ENCODE measurements around the gene UGT1A8.

UGT1A8 gene

DNA sequence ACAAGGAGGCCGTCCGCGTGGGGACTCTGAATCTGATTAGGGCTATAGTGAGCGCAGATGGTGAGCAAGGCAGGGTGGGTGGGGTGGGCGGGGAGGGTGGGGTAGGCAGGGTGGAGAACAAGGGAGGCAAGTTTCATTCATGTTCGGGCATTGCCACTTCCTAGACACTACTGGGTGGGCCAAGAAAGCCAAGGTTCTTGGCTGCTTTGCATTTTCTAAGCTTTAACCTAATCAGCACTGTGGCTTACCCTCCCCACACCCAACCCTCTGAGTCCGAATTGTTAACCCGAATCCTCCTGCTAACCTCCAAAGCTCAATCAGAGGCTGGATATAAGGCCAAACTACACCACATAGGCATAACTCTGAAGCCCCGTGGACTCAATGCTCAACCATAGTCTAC is 178.8 kb downstream of the UGT1A8 start:
- in situ Hi-C loops (cut with HindIII; ENCODE audit: low sequenced_read_pairs) = no loop called here

DNA sequence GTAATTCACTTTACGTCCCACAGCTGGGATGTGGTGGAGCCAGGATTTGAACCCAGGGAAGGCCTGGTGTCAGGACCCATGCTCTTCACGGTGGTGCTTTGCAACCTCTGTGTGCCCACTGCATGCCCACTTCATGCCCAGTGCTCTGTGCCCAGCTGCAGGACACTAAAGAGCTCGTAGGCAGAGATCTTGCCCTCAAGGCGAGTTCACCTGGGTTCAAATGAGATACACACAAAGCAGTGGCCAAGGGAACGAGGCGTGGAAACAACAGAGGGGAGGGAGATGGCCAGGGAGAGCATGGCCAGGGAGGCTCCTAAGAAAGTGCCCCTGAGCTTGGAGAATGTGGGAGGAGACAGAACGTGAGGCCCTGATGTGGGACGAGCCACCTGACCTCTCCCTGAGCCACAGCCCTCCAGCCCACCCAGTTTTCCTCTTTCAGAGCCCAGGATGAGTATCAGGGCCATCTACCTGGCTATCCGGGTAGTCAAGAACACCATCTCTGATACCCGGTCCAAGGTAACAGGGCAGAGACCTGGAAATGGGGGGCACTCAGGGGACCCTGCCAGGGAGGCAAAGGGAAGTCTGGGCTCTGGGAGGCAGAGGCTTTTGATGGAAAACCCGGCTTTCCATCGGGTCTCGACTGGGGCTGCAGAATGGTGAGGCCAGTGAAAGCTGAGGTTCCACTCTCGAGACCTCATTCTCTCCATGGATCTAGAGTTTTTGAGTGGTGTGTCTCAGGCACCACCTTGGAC is 181.1 kb downstream of the UGT1A8 start:
- in situ Hi-C loops (cut with HindIII; ENCODE audit: low sequenced_read_pairs) = no loop called here

DNA sequence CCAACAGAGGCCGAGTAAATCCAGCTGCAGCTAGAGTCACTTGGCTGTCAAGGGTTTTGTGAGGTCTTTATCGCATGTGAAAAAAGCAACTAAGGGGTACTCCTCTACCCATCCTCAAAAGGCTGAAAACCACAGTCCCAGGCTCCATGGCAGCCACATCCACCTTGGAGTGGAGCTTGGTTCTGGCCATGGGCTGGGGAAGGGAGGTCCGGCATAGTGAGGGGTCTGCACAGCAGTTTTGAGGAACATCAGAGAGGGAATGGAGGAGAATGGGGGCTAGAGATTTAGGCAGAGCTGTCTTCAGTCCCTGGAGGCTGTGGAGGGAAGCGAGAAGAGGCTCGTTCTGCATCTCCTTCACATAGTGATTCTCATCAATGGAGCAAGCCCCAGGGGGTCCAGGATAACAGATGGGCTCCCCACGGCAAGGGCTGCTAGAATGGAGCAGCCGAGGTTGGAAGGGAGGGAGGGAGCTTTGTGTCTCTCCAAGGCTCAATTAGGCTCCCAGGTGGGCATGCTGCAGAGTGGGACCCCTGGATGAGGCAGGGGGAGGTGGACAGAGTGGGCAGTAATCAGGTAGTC is 181.7 kb downstream of the UGT1A8 start:
- in situ Hi-C loops (cut with HindIII; ENCODE audit: low sequenced_read_pairs) = no loop called here

DNA sequence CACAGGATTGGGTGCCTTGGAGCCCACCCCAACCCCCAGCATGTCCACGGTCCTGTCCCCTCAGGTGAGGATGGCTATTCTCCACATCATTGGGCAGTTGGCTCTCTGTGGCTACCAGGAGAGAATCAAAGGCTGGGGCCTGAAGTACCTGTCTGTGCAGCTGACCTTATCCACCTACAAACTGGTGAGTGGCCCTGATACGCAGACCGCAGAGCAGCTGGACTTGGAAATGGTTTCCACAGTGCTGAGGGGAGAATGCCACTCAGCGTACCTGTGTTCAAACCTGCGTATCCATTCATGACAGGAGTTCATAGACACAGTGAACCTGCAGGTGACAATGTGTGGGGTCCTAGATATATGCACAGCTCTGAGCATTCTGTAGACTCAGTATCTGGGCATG is 182.3 kb downstream of the UGT1A8 start:
- in situ Hi-C loops (cut with HindIII; ENCODE audit: low sequenced_read_pairs) = no loop called here

DNA sequence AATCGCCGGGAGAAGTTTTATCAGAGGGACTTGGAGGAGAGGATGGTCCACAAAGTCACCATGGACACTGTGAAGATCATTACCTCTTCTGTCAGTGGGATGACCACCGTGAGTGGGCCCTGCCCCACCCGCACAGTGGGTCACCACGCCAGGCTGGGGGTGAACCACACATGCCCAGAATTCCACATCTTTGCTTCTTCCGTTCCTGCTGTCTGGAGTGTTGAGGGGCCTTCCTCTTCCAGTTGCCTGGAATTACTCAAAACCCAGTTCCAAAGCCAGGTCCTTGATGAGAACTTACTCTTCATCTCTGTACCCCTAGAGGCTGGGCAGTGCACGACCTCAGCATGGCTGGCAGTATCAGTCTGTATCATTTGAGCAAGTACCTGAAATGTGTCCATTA is 182.8 kb downstream of the UGT1A8 start:
- in situ Hi-C loops (cut with HindIII; ENCODE audit: low sequenced_read_pairs) = no loop called here

DNA sequence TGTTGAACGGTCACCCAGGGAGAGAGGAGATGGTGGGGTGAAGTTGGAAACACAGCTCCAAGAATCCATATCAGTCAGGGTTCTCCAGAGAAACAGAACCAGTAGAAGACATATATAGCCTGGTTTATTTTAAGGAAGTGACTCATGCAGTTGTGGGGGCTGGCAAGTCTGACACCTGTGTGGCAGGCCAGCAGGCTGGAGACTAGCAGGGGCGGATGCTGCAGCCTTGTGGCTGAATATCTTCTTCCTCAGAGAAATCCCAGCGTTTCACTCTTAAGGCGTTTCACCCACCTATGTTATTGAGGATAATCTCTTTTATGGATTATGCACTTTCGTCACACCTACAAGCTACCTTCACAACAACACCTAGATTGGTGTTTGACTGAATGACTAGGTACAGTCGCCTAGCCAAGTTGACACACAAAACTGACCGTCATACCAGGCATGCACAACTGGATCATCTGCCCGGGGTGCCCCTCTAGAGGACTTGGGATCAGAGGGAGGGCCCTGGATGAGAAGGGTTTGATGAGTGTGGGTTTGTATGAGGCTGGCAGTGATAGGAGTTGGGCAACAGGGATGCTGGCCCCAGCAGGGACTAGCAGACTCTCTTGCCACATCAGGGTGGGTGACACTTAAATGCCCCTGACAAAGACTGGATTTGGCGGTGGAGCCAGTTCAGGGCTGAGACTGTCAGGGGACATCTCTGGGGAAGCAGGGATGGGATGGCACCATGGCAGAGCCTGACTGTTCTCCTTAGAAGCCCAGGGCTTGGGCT is 184.1 kb downstream of the UGT1A8 start:
- in situ Hi-C loops (cut with HindIII; ENCODE audit: low sequenced_read_pairs) = no loop called here

DNA sequence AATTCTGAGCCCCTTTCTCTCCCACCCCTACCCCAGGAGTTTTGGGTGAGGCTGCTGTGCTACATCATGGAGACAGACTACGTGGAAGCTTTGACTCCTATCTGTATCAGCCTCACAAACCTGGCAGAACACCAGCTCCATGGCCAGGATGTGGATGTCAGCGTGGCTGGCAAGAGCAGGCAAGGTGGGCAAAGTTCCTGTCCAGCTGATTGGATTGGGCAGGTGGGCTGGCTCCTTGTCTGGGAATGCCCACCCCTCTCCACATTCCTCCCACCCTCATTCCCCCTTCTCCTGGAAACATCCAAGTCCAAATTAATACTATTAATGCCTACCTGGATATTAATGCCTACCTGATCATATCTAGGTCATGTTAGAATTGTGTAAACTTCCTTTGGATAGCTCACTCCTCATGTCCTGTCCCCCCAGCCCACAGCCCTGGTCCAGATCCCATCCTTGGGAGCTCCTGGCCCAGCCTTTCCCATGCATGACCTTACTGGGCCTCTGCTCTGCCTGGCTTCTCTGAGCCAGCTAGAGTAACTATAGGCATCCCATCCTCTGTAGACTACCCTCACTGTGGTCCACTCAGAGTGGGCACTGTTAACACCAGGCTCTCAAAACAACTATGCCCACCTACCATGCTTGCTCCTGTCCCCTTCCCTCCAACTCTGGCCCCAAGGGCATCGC is 184.8 kb downstream of the UGT1A8 start:
- in situ Hi-C loops (cut with HindIII; ENCODE audit: low sequenced_read_pairs) = no loop called here

DNA sequence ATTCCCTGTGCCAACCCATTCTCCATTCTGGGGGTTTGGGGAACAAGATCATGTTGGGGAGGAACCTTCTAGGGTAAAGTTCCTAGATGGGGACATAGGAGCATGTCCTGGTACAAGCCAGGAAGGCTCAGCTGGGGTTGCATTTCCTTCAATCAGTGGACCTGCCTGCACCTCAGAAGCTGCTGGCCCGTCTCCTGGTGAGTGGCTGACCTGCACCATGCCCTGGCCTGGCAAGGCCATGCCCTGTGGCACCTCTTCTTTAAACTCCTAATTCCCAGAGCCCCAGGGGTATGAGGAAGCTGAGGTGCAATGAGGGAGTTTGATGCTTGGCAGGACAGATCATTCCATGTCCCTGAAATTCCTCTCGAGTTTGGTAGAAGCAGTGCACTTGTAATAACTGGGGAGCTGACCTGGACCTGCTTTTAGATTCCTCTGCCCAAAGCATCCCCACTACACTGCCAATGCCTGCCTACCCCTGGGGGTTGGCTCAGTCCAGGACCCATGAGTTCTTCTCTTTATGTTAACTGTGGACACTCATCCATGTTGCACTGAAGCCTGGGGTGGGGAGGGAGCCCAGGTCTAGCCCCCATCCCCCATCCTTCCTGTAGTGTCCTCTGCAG is 186.0 kb downstream of the UGT1A8 start:
- in situ Hi-C loops (cut with HindIII; ENCODE audit: low sequenced_read_pairs) = no loop called here

DNA sequence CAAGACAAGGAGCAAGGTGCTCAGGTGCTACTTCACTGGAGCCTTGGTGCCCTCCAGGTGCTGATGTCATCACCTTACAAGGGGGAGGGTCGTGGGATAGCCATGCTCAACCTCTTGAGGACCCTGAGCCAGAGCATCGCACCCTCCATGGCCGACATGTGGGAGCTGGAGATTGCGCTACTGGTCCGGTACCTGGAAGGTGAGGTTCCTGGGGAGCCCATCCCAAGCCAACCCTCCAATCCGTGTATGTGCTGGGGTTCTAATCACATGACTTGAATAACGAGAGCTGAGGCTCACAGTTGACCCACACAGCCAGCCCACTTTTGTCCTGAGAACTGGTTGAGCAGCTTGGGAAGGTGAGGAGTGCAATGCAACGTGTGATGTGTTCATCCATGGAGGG is 186.6 kb downstream of the UGT1A8 start:
- in situ Hi-C loops (cut with HindIII; ENCODE audit: low sequenced_read_pairs) = no loop called here

DNA sequence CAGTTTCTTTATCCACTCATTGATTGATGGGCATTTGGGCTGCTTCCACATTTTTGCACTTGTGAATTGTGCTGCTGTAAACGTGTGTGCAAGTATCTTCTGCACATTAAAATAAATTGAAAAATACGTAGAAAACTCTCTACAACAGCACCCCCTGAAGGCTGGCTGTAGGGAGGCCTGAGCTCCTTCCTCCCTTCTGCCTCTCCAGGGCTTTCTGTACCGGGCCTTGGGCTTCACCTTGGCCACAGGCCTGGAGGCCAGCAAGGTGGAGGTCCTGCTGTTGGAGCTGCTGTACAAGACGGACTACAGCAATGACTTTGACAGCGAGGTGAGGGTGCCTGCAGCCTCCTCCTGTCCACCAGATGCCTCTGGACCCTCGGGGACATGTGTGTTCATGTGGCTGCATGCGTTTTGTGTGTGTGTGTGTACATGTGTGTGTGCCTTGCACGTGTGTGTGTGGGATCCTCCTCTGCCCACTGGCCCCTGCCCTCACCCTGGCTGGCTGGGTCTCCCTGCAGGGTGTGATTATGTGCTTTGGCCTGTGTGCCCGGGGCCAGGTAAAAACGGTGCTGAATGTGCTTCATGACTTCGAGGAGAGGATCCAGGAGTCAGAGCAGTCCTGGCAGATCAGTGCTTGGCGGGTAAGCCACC is 189.9 kb downstream of the UGT1A8 start:
- in situ Hi-C loops (cut with HindIII; ENCODE audit: low sequenced_read_pairs) = no loop called here

DNA sequence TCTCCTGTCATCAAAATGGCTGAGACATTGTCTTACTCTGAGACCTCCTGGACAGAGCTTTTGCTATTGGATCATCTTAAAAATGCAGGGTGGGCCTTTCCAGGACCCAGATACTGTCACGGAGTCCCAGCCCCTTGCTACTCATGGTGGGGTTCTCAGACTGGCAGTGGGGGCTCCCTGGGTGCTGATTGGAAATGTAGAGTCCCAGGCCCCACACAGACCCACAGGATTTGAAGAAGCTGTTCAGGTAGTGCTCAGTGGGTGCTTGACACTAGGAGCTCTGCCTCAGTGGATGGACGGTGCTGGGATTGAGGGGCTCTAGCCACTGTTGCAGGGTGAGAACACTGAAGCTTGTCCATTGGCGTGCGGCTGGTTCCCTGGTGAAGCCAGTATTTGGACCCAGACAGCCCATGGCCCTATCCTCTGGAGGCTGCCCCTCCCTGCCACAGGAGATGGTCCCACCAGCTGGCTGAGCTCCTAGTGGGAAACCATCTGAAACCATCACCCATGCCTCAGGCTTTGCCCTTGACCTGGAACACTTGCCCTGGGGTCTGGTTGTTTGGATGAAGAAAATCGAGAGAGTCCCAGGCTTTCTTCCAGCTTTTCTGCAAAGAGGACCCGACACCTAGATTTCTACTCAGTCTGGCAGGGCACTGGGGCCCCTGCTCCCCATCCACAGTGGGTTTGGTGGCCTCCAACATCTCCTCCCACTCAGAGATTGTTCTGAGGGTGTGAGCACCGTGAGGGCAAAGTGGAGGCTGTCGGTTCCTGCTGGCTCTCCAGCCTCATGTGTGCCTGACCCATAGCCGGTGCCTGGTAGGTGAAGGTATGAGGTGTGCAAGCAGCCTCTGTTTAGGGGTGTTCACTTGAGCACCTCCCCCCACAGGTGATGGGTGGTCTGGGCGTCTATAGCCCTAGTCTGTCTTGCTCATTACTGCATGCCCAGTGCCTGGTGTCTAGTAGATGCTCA is 190.8 kb downstream of the UGT1A8 start:
- in situ Hi-C loops (cut with HindIII; ENCODE audit: low sequenced_read_pairs) = no loop called here

DNA sequence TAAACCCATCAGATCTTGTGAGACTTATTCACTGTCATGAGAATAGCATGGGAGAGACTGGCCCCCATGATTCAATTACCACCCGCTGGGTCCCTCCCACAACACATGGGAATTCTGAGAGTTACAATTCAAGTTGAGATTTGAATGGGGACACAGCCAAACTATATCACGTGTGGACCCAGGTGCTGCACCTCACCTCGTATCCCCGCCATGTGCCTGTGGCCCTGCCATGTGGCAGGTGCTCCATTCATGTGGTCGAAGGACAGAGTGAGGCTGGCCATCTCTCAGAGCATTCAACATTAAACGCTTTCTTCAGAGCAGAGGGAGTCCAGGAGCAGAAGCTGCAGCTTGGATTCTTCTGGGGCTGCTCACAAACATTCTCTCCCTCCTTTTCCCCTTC is 193.0 kb downstream of the UGT1A8 start:
- in situ Hi-C loops (cut with HindIII; ENCODE audit: low sequenced_read_pairs) = no loop called here

DNA sequence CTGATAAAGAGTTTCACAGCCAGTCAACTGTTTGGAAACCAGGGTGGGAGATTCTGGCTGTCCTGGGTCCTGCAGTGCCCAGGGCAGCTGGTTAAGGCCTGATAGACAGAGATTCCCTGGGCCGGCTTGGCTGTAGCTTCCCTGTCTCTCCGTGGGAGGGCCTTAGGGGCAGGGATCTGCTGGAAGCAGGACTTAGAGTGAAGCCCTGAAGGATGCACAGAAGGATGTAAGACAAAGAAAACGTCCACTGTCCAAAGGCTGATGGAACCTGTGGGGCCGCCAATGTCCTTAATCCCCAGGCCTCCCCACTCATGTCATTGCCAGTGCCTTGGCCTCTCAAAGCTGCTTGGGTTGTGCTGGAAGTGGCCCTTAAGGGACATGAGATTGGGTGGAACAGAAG is 193.7 kb downstream of the UGT1A8 start:
- in situ Hi-C loops (cut with HindIII; ENCODE audit: low sequenced_read_pairs) = no loop called here

DNA sequence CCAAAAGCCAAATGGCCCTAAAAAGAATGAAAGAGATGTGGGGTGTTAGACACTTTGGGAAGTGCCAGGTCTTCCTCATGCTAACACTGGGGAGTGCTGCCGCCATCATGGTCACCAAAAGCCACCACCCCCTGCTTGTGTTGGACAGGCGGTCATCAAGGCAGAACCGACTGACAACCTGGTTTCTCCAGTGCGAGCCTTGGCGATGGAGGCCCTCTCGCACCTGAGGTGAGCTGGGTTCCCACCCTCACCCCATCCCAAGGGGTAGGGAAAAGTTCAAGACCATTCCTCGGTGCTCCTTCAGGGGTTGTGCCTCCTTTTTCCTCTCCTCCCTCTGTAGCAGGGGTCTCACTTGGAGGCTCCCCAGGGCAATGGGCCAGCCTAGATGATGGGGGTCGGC is 194.3 kb downstream of the UGT1A8 start:
- in situ Hi-C loops (cut with HindIII; ENCODE audit: low sequenced_read_pairs) = no loop called here

DNA sequence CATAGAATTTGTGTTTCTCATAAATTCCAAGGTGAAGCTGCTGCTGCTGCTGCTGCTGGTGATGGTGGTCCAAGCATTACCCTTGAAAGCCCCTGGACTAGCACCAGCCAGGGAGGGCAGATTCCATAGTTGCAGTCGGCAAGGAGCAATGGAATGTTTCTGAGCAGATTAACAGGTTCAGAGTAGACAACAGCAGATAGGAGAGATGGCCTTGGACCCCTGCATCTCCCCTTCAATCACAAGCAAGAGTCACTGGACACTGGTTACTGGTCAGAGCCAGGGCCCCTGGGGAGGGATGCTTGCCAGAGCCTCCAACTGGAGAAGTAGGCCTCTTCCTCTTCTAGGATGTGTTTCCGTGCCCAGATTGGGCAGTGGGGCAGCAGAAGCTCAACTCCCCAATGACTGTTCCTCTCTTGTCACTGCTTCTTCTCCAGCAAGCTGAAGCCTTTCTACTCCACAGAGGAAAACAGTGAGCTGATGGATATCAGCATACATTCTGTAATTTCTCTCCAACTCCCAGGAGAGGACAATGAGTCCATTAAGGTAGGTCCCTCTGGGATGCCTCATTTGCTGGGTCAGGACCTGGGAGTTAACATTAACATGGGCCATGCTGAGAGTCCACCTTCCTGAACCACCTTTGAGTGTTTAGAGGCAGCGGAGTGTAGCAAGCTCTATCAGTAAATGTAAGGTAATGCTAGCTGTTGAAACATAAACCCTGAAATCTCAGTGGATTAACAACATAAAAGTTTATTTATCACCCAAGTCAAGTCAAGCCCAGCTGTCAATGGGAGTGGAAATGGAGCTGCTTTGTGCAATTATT is 196.0 kb downstream of the UGT1A8 start:
- in situ Hi-C loops (cut with HindIII; ENCODE audit: low sequenced_read_pairs) = no loop called here

DNA sequence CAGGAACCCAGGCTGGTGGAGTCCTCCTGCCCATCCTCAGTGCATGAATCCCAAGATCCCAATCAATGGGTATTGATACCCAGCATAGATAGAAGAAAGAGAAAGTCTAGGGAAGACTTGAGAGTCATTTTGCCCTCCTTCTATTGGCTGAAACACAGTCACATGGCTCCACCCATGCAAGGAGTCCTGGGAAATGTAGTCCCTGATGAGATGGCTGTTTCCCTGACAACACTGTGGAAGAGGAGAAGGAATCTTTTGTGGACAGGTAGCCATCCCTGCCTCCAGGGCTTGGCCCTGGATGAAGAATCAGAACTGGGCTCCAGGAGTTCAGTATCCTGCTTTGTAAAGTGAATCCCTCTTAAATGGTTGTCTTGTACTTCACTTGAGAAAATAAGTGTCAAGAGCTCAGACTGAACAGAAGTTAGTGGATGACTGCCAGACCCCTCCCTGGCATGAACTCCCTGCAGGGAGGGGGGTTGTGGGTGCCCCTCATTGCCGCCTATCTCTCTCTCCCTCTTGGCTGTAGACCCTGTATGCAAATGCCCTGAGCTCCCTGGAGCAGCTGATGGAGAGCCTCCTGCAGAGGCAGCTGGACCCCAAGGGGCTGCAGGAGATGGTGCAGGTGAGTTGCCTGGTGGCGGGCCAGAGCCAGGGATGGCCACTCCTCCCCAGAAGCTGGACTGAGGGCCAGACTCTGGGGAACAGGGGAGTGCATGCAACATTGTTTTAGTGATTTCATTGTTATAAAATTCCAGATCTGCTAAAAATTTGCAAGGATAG is 196.8 kb downstream of the UGT1A8 start:
- in situ Hi-C loops (cut with HindIII; ENCODE audit: low sequenced_read_pairs) = no loop called here

DNA sequence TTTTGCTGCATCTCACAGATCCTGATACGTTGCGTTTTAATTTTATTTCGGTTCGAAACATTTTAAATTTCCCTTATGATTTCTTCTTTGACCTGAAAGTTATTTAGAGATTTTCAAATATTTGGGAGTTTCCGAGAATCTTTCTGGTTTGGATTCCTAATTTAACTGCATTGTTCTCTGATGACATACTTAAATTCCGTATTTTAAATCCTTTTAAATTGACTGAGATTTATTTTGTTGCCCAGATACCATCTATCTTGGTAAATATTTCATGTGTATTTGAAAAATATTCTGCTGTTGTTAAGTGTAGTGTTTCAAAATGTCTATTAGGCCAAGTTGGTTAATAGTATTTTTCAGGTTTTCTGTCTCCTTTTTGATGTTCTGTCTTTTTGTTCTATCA is 198.4 kb downstream of the UGT1A8 start:
- in situ Hi-C loops (cut with HindIII; ENCODE audit: low sequenced_read_pairs) = no loop called here

DNA sequence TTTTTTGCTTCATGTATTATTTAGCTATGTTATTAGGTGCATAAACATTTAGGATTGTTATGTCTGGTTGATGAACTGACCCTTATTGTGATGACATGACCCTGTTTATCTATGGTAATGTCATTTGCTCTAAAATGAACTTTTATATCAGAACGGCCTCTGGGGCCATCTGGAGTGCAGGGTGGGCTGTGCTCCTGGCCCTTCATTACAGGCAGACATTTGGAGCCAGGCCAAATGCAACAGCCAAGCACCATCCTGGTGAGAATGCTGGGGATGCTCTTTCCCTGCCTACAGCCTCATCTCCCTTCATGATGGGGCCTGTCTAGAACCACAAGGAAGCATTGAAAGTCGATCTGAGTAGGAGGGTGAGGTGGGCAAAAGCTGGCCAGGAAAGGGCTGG is 198.9 kb downstream of the UGT1A8 start:
- in situ Hi-C loops (cut with HindIII; ENCODE audit: low sequenced_read_pairs) = no loop called here

All from DLD1 (cell line).